ENCODE data around the gene EARS2.
"Not testable (repeated sequence)": the region's sequence is repeated elsewhere in the genome, so short reads cannot be mapped to it uniquely, and the experiment has no call there.

Gene EARS2

DNA sequence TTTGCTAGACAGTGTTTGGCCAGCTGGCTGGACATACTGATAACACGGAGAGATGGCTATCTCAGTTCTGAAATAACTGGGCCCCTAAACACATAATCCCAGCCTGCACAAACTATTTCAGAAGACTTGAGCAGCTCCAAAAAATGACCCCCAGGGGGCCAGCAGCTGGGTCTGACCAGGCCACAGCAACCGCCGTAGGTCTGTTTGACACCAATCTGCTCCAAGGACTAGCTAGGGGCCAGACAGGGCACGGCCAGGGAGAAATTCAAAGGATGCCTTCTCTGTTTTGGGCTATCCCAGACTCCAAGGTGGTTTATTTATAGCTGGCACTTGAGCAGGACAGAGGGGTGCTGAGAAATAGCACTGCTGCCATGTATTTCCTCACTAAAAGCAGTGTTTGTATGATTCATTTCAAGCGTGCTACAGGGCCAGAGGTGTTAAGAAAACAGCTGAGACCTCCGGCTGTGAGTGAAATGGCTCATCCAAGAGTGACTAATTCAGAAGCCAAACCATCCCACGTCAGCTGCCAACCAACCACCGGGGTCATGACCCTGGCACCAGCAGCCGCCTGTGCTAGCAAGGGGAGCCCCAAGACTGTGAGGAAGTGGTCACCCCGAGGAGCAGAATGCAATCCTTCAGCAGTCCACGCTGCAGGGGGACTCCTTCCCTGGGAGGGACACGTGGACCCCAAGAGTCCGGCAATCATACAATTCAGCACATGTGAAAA, 52.5 kb downstream of the EARS2 start:
- DNase-seq: peak; percentile 48

DNA sequence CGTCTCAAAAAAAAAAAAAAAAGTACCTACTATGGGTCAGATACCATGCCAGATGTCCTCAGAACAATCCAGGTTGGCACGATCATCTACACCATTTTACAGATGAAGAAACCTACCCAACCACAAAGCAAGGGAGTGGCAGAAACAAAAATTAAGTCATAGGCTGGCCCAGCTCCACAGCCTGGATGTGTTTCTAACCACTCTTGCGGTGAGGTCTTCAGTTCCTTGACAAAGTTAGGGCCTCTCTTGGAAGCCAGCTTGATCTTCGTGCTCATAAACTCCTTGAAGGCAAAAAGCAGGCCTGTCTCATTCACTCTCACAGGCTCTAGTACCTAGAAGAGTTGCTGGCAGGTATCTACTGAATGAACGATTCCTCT, 53.1 kb downstream of the EARS2 start:
- no peak for DNase-seq

DNA sequence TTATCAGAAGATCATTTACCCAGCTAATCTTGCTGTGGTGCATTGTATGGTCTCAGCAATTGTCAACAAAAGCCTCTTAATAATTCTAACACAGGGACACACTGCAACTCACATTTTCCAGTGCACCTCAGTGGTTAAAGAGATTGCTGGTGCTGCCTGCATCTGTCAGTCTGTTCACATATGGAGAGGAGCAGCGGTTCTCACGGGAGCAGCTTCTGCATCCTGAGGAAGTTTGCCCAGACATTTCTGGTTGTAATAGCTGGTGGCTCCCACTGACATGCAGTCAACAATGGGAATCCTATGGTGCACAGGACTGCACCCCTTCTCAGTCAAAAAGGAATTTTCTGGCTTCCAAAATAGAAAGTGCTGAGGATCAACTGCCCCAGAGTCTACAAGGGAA, 54.7 kb downstream of the EARS2 start:
- DNase-seq: no peak

DNA sequence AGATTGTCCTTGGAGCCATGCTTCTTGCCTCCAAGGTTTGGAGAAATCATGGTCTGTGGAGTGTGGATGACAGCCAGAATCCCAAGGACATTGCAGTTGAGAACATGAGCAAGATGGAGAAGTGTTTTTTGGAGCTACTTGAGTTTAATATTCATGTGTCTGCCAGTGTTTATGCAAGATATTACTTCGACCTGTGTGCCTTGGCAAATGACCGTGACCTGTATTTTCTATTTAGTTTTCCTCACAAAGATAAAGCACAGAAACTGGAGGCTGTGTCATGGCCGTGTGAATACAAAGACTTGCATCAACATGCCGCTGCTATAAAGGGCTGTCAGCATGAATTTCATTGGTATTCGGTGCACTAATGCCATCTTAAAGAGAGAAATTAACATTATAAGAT, 55.9 kb downstream of the EARS2 start:
- no peak for DNase-seq

DNA sequence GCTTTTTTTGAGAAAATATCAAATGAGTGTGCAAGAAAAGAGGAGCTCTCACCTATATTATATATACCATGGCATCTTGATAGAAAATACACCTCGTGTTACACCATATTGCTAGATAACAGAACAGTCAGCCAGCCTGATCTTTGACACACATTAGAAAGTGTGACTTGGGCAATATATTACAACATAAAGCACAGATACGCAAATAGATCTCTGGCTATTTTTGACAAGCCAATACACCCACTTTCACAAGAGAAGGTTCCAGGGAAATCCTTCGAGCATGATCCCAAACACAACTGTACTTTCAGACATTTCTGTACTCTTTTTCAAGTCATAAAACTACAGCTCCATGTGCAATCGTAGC, 56.3 kb downstream of the EARS2 start:
- DNase-seq: no peak

DNA sequence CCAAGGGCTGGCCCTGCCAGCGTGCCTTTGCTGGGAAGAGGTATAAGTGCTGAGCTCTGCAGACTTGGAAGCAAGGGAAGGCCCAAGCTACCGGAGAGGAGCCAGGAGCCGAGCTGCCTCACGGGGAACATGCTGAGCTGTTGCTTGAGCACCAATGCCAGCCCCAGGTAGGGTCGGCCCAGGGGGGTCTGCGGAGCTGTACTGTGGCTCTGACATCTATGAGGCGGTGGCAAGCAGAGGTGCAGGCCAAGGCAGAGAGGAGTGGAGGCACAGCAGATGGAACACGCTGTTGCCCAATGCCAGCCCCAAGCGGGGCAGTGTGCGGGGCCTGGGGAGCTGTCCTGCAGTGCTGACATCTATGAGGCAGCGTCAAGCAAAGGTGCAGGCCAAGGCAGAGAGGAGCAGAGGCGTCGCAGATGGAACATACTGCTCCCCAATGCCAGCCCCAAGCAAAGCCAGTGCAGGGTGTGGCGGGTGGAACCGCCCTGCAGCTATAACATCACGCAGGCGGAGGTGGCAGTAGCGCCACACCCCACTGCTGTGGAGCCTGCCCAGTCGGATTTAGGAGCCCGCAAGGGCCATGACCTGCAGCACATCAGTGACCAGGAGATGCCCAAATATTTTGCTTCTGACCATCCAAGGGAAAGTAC, 56.8 kb downstream of the EARS2 start:
- no peak for DNase-seq

DNA sequence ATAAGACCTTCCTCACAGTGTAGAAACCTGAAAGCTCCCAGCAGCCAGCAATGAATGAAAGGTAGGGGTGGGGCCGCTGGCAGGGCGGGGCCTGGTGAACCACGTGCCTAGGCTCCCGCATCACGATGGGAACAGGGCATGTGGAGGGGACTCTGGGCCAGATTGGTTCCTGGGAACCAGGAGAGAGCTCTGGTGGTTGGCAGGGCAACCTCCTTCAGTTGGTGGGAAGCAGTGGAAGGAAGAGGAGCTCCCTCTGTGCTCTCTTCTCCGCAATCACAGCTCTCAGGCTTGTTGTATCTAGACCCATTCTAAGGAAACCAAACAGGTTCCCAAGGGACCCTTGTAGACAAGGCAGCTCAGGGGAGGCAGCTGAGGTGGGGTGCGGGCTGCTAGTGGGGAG, 57.3 kb downstream of the EARS2 start:
- DNase-seq: no peak

DNA sequence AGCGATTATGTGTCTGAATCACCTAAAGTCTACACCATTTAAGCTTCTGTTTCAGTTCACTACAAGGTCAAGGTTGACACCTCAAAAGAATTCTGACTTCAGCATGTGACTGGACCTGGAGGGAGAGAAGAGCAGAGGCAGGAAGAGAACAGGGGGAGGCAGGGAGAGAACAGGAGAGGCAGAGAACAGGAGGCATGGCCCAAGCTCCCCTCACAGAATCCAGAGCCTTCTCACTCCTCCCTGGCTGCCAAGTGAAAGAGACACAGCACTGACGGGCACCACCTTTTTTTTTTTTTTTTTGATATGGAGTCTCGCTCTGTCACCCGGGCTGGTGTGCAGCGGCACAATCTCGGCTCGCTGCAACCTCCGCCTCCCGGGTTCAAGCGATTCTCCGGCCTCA, 58.3 kb downstream of the EARS2 start:
- no peak for DNase-seq

DNA sequence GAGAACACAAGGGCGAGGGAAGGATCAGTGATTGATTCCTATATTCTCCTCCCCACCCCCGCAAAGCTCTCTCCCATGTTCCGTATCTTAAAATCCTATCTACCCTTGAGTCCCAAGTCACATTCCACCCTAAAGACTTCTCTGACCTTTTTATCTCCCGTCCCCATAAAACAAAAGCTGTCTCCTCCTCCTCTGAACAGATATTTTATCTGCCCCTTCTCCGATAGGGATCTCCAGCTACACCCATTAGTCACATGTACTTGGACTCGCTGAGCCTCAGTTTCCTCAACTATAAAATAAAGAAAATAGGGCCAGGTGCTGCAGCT, 59.6 kb downstream of the EARS2 start:
- DNase-seq: no peak

DNA sequence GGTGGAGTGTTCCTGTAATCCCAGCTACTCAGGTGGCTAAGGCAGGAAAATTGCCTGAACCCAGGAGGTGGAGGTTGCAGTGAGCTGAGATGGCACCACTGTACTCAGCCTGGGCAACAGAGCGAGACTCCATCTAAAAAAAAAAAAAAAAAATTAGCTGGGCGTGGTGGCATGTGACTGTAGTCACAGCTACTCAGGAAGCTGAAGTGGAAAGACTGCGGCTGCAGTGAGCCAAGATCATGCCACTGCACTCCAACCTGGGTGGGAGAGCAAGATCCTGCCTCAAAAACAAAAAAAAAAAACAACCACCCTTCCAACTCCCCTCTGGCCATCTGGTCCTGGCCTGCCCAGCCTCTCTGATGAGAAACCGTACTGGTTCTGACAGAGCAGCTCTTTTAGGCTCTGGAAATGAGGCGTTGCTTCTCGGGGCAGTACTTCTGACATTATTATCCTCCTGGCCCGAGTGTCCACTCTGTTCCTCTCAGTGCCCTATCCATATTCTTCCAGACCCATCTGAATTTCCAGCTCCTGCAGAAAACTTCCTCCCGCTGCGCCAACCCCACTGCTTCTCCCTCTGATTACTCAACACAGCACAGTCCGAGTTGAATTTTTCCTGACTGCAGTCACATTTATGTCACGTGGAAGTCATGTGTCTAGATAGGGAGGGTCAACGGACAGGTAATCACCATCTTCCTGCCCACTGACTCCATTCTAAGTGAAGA, 60.2 kb downstream of the EARS2 start:
- DNase-seq: no peak

DNA sequence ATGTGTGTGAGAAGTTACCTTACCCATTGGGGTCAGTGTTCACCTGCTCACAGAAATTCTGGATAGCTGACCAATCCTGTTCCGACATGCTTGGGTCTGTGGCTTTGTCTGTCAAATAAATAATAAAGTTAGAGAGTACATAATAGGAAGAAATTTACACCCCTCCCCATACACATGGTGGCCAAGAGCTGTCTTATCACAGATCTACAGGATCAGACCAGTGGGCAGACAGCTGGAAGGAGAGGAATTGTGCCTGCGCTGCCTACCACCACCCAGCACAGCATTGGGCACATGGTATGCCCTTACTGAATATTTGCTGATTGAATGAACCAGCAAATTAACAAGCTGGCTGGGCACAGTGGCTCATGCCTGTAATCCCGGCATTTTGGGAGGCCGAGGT, 61.5 kb downstream of the EARS2 start:
- DNase-seq: no peak

DNA sequence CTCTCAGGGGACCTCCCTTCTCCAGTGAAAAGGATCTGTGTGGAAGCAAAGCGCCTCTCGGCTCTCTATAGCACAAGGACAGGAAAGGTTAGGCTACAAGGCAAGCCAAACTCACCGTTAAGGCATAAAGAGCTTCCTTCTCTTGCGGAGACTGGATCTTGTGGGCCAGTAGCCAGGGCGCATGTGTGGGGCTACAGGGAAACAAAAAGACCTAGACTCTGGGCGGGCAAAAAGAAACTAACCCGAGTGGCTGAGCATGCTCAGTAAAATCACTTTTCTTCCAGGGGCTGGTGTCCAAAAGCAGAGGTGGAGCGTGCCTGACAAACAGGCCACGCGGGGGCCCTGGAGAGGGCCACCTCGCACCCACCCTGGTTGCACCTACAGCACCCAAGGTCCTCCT, 63.0 kb downstream of the EARS2 start:
- no peak for DNase-seq

DNA sequence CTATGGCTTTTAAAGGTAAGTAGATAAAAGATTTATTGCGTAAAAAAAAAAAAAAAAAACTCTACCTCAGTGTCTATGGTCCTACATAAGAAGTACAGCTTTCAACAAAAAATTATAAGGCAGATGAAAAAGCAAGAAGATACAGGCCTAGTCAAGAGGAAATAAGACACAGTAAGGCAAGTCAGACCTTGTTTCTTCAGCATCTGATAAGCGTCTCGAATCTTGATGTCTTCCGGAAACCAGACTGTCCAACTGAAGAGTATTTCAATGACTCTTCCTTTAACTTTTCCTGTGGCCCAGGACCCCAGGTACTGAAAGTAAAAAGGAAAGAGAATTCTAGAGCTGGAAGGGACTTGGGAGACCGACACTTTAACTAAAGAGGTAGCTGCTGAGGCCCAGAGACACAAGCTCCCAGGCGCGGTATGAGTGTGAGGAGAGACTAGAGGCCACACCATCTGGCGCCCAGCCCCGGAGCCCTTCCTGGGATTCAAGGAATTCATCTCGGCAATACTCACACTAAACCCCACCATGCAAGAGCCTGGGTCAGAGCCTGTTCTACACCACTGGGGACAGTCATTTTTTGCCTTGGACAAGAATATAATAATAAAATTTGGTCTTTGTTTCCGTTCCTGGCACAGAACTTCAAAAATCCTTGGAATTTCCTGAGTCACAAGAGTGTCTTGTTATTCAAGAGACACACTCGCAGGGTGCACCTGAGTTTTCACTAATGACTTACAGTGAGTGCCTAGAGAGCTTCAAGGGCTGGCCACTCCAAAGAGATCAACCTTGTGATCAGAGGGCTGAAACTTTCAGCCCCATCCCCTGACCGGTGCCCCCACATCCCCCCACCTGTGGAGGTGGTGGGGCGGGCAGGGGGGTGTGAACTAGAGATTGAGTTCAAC, 65.4 kb downstream of the EARS2 start:
- DNase-seq: no peak

DNA sequence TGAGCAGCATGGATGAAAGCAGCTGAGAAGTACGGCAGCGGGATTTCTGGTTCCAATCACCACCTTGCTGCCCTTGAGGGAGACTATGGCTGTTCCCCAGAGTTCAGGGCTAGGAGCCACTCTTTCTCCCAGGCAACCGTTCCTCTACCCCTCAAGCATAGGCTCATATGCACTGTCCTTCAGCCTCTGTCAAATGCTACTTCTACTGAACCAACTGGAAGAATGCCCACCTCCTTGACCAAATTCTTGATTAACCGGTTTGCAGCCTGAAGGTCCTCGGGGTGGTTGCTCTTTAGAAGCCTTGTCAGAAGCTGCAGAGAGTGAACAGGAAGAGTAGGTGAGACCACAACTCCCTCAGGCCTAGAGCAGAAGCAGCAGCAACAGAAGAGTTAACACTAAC, 70.7 kb downstream of the EARS2 start:
- DNase-seq: no peak

DNA sequence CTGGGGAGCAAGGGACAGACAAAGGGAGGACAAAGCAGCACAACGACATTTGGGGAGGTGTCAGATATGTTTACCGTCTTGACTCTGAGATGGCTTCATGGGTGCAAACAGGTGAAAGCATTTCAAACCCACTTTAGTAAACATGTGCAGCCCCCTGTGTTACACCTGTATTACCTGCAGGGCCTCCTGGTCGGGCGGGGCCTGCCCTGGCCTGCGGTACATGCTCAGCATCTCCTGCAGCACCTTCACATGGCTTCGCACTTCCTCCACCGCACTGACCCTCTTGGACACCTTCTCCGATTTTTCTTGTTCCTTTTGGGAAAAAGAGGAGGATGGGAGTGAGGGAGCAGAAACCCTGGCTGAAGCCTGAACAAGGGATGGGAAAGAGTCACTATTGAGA, 71.3 kb downstream of the EARS2 start:
- no peak for DNase-seq

DNA sequence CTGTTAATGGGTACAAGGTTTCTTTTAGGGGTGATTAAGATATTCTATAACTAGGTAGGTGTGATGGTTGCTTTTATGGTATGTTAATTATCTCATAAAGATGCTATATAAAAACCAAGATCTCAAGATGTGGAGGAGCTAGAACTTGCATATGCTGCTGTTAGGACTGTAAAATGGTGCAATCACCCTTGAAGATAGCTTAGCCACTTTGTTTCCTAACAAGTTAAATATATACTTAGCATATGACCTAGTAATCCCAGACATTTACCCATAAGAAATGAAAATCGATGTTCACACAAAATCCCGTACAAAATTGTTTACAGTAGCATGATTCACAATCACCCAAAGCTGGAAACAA, 71.9 kb downstream of the EARS2 start:
- DNase-seq: no peak

DNA sequence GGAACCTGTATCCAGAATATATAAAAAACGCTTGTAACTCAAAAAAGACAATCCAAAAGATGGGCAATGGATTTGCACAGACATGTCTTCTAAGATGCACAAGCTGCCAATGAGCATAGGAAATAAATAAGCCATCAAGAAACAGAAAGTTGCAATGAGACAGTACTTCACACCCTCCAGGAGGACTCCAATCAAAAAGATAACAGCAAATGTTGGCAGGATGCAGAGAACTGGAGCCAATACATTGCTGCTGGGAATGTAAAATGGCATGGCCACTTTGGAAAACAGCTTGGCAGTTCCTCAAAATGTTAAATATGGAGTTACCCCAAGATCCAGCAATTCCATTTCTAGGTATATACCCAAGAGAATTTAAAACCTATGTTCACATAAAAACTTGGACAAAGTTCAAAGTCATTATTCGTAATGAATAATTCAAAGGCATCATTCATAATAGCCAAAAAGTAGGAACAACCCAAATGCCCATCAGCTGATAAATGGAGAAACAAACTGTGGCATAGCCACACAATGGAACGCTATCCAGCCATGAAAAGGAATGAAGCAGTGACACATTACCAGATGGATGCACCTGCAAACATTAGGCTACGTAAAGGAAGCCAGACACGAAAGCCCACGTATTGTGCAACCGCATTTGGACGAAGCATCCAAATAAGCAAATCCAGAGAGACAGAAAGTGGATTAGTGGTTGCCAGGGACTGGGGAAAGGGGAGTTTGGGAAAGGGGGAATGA, 72.5 kb downstream of the EARS2 start:
- DNase-seq: no peak

DNA sequence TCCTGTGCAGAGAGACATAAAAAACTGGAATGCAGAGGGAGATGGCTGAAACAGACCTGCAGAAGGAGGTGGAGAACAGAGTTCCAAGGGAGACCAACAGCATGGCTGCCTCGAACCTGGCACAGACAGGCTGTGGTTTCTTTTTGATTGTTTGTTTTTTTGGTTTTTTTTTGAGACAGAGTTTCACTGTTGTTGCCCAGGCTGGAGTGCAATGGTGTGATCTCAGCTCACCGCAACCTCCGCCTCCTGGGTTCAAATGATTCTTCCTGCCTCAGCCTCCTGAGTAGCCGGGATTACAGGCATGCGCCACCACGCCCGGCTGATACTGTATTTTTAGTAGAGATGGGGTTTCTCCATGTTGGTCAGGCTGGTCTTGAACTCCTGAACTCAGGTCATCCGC, 73.7 kb downstream of the EARS2 start:
- not testable (repeated sequence) for DNase-seq

DNA sequence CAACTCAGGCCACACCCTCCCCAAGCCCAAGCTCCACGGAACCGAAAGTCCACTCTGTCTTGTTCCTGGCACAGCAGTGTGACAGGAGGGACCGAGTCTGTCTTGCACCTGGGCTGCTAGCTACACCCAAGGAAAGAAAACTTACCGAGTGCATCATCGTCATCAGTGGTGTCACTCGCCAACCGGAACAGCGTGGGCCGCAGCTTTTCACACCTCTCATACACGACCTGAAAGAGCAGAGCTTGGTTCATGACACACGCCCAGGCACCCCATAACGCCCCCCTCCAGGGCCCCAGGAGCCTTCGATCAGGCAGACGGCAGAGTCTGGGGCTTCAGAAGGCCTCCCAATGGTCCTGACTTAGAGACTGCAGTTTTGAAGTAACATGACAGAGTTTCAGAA, 74.4 kb downstream of the EARS2 start:
- DNase-seq: no peak

DNA sequence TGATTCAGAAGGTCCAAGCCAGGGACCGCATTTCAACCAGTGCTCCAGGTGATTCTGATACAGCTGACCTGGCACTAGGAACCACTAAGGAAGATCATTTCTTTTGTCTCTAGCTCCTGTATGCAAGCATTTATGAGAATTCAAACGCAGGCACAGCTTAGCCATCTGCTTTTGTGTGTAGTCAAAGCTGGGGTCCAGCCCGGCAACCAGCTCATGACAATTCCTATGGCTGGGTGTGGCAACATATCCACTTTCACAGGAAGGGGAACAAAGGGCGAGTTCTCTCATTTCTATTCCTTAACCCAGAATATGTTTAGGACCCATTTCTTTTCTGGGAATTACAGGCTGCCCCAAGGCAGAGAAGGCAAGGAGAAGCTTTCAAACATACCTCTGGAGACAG, 76.9 kb downstream of the EARS2 start:
- DNase-seq: no peak

DNA sequence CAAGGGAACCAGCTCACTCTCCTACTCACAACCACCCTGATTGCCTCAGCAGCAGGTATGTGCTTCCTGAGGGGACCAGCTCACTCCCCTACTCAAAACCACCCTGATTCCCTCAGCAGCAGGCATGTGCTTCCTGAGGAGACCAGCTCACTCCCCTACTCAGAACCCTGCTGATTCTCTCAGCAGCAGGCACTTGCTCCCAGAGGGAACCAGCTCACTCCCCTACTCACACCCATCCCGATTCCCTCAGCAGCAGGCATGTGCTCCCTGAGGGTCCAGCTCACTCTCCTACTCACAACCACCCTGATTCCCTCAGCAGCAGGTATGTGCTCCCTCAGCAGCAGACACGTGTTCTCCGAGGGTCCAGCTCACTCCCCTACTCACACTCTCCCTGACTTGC, 78.0 kb downstream of the EARS2 start:
- DNase-seq: no peak

DNA sequence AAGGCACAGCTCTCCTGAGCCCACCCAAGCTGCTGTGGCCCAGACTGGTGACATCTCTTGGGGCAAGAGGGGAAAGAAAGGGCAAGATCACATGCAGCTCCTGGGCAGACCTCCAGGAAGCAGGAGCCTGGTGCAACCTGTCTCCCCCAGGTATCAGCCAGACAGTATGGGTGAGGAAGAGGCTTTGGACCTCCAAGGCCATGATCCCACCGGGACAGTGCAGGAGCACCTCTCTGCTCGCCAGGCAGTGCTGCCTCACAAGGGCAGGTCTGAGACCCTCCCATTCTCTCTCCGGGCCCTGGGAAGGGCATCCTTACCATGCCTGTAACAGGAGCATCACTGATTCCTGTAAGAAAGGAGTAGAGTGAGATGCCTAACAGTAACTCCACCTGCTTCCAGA, 78.6 kb downstream of the EARS2 start:
- DNase-seq: no peak

DNA sequence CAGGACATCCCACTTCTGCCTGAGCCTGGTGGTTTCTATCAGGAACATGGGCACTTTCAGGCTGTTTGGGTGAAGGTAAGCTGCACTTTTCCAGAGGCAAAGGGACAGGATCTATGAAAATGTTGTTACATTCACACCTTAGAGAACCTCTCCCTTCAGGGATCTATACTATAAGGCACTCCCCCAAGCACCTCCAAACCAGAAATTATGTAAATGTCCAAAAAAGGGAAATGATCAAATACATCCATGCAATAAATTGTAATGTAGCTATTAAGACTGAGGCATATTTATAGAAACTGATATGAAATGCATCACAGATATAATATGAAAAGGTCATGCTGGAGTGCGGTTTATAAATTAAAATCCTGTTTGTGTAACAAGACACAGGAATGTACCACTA, 80.9 kb downstream of the EARS2 start:
- no peak for DNase-seq
